Transverse colon (tissue), 4 donors: ENCODE measurements around the gene ZNF484. TPM values are rescaled to one million over a fixed set of nuclear protein-coding genes. Genes with fewer than 3 reads are reported as not detected.

Source experiments
- DNase-seq: peaks from one replicate; pipeline ENCODE4 v3.0.0-alpha.2; 2019
- H3K27ac ChIP-seq, 4 donors: fragments of 200-600 bp; sonication (generic); 2 replicates each; pipeline ENCODE4 v1.5.1; 2016 to 2018; ENCODE audit warnings: inconsistent platforms in 4 of 4
- H3K27me3 ChIP-seq: fragments of 200-600 bp; sonication (generic); 2 replicates; pipeline ENCODE4 v1.5.1; 2017; ENCODE audit warnings: inconsistent platforms
- H3K36me3 ChIP-seq, 4 donors: fragments of 200-600 bp; sonication (generic); 2 replicates each; pipeline ENCODE4 v1.5.1; 2017 to 2019; ENCODE audit warnings: inconsistent platforms in 4 of 4
- H3K4me1 ChIP-seq, 4 donors: fragments of 200-600 bp; sonication (generic); 2 replicates each; pipeline ENCODE4 v1.5.1; 2017 to 2020; ENCODE audit warnings: inconsistent platforms in 4 of 4
- H3K4me3 ChIP-seq, 4 donors: fragments of 200-600 bp; sonication (generic); 1 replicate in 1 of 4; 2 replicates in 3 of 4; pipeline versions ENCODE4 v1.5.1 to v1.6.1; 2017 to 2019; ENCODE audit warnings: inconsistent platforms in 4 of 4
- H3K9me3 ChIP-seq, 2 donors: fragments of 200-600 bp; sonication (generic); 2 replicates each; pipeline ENCODE4 v1.5.1; 2017 to 2019; ENCODE audit warnings: inconsistent platforms in 2 of 2
- CTCF ChIP-seq, 5 experiments: fragments of 200-600 bp in 3 of 5; fragments of 450-650 bp in 2 of 5; sonication (generic) in 3 of 5; IDR thresholded peaks; 1 replicate in 2 of 5; 2 replicates in 3 of 5; pipeline ENCODE4 v1.5.1; 2016 to 2017; ENCODE audit warnings: antibody characterized with exemption in 5 of 5, inconsistent platforms in 3 of 5, mild to moderate bottlenecking in 2 of 5, moderate library complexity in 1 of 5
- EP300 ChIP-seq: sonication (generic); formaldehyde crosslinking; IDR thresholded peaks from one replicate; pipeline ENCODE4 v1.6.1; 2017; ENCODE audit warnings: antibody characterized with exemption, low read depth
- POLR2A ChIP-seq: fragments of 450-650 bp; IDR thresholded peaks from one replicate; pipeline ENCODE4 v1.6.1; 2016; ENCODE audit warnings: antibody characterized with exemption, mild to moderate bottlenecking, moderate library complexity
- POLR2AphosphoS5 ChIP-seq, 3 donors: sonication (generic); formaldehyde crosslinking; IDR thresholded peaks; one replicate each; pipeline ENCODE4 v1.6.1; 2016; ENCODE audit warnings: antibody characterized with exemption in 3 of 3
- WGBS, 2 donors: methylation state at CpG; one replicate each; pipeline ENCODE4 v1.1.5; 2018; ENCODE audit warnings: low coverage in 1 of 2; 5-methylcytosine and 5-hydroxymethylcytosine counted together
- in situ Hi-C, 4 donors: fragments of 200-750 bp; cut with MboI; loops; one replicate each; pipeline versions ENCODE4 v1.15.0 to v1.15.1; 2017; ENCODE audit warnings: low sequenced_read_pairs in 3 of 4, low pct_ligation_motif_present in 1 of 4, low pct_unique_long_range_greater_than_20kb in 1 of 4
- intact Hi-C: fragments of 100-400 bp; cut with DNase I; formaldehyde crosslinking; loops from one replicate; pipeline ENCODE4 v1.15.1; 2023; ENCODE audit warnings: low total_unique reads
- total RNA-seq, 4 donors: library from RNA; depleted of rRNA; stranded (reverse); fragments of >200 nt; gene quantifications; one replicate each; pipeline ENCODE4 v1.1.0, GENCODE V29; 2016

The ZNF484 gene
- total RNA-seq, 4 donors from 2014 or later = 1.2 to 9.7 (median 6.9) TPM

DNA sequence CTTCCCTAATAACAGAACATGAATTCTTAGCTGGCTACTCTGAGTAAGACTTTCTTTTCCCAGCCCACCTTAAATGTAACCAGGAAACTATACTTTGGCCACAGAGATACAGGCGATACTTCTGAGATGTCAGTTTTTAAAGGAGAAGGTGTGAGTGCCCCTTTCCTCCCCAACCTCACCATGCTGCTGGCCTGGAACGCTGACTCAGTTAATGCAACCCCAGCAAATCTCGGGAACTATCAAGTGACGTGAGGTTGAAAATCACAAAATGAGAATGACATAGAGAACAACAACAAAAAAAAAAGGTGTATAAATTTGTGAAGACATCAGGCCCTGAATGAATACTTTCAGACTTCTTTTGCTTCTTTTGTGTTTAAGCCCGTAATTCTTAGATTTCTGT lies 13.7 kb downstream of the ZNF484 start:
- in situ Hi-C loops (no loop called here), intact Hi-C loops (no loop called here)
- 85 to 94% methylated on average over 4 to 5 of the region's 5 CpGs for WGBS, 2 donors
- Histone ChIP-seq H3K36me3 (peaks cover 0 to 20% (median 6%) of the 10 kb centered on the region in 4 donors), H3K4me3 (no peak overlapping the region), H3K27ac (no peak overlapping the region), H3K4me1 (no peaks in the 10 kb centered on the region), H3K27me3 (no peaks in the 10 kb centered on the region), H3K9me3 (no peaks in the 10 kb centered on the region)
- no peak for DNase-seq
- TF ChIP-seq EP300 (no peak), POLR2A (no peak), CTCF (IDR thresholded peaks at IDR 0.05) (no peak), POLR2AphosphoS5 (IDR thresholded peaks at IDR 0.05) (no peak)

- intact Hi-C loops (no loop called here), in situ Hi-C loops (no loop called here)
- no peak for DNase-seq
- no peak overlapping the region for H3K27ac ChIP-seq
- no peaks in the 10 kb centered on the region for H3K27me3 ChIP-seq
- H3K36me3 ChIP-seq = peaks cover 0 to 29% (median 2%) of the 10 kb centered on the region in 4 donors
- no peaks in the 10 kb centered on the region for H3K9me3 ChIP-seq
- WGBS, 2 donors = 86 to 100% methylated on average over 1 of the region's 1 CpG
- H3K4me1 ChIP-seq = no peaks in the 10 kb centered on the region
- TF ChIP-seq POLR2AphosphoS5 (IDR thresholded peaks at IDR 0.05) (no peak), CTCF (IDR thresholded peaks at IDR 0.05) (no peak), POLR2A (no peak), EP300 (no peak)
- no peak overlapping the region for H3K4me3 ChIP-seq
Measured at GRCh38 chr9:92860867-92861266, 17.0 kb downstream of the ZNF484 start.

- Histone ChIP-seq H3K36me3 (peaks cover 0 to 65% (median 16%) of the 10 kb centered on the region in 4 donors), H3K4me1 (no peaks in the 10 kb centered on the region), H3K27ac (no peak overlapping the region), H3K9me3 (no peaks in the 10 kb centered on the region), H3K4me3 (no peak overlapping the region), H3K27me3 (no peaks in the 10 kb centered on the region)
- intact Hi-C loops = no loop called here
- in situ Hi-C loops = no loop called here
- no peak for DNase-seq
- TF ChIP-seq POLR2AphosphoS5 (IDR thresholded peaks at IDR 0.05) = no peak
- no peak for TF ChIP-seq CTCF (IDR thresholded peaks at IDR 0.05)
- TF ChIP-seq POLR2A = no peak
- TF ChIP-seq EP300 = no peak
Measured at GRCh38 chr9:92857236-92857635, 20.6 kb downstream of the ZNF484 start.

- Histone ChIP-seq H3K9me3 (peaks cover 10 to 15% of the 10 kb centered on the region in 2 donors), H3K36me3 (peaks cover 0 to 77% (median 30%) of the 10 kb centered on the region in 4 donors), H3K4me1 (no peaks in the 10 kb centered on the region), H3K4me3 (no peak overlapping the region), H3K27ac (no peak overlapping the region), H3K27me3 (no peaks in the 10 kb centered on the region)
- intact Hi-C loops (no loop called here), in situ Hi-C loops (no loop called here)
- TF ChIP-seq CTCF (IDR thresholded peaks at IDR 0.05) = no peak
- TF ChIP-seq POLR2A = no peak
- TF ChIP-seq POLR2AphosphoS5 (IDR thresholded peaks at IDR 0.05) = no peak
- TF ChIP-seq EP300 = no peak
- DNase-seq = no peak
- 63 to 76% methylated on average over 2 of the region's 2 CpGs for WGBS, 2 donors
Measured at GRCh38 chr9:92853716-92854115, 24.1 kb downstream of the ZNF484 start.
